ENCODE results near the gene ZNF892. TPM values are rescaled to one million over a fixed set of nuclear protein-coding genes. Genes with fewer than 3 reads are reported as not detected.
"Not testable (repeated sequence)": the region's sequence is repeated elsewhere in the genome, so short reads cannot be mapped to it uniquely, and the experiment has no call there.

ZNF892 gene
- total and polyA plus RNA-seq, 2 of the 4 experiments (the other 2 are of a cell fraction), result 0.46 to 2.7 TPM

DNA sequence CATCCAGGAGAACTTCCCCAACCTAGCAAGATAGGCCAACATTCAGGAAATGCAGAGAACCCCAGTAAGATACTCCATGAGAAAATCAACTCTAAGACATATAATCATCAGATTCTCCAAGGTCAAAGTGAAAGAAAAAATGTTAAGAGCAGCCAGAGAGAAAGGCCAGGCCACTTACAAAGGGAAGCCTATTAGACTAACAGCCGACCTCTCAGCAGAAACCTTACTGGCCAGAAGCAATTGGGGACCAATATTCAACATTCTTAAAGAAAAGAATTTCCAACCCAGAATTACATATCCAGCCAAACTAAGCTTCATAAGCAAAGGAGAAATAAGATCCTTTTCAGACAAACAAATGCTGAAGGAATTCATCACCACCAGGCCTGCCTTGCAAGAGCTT lies 34.8 kb downstream of the ZNF892 start:
- POLR2A ChIA-PET (ENCODE audit: unreplicated experiment); H3K18ac ChIP-seq (ENCODE audit: low read depth, low read length); BruUV-seq (replicated peaks); H4K5ac ChIP-seq (ENCODE audit: low read depth, low read length); H3K9ac ChIP-seq (ENCODE audit: low read depth, low read length); H2AK9ac ChIP-seq (replicated peaks; ENCODE audit: low read depth, low read length, poor library complexity); intact Hi-C loops (cut with micrococcal nuclease); H3K4ac ChIP-seq (ENCODE audit: low read depth, low read length); H3K23ac ChIP-seq (ENCODE audit: low read depth, low read length); H4K8ac ChIP-seq (ENCODE audit: low read depth in 2 of 2, low read length in 2 of 2); H3K4me3 ChIP-seq (ENCODE audit: insufficient read depth, low read depth, low read length); H3K56ac ChIP-seq (ENCODE audit: extremely low read depth, insufficient read depth, low read length); H3K79me1 ChIP-seq (ENCODE audit: low read depth in 1 of 2, low read length in 2 of 2); ATAC-seq (ENCODE audit: low read depth); H2AK5ac ChIP-seq (ENCODE audit: low read depth, low read length); H3K14ac ChIP-seq (replicated peaks; ENCODE audit: low read depth, low read length); H2BK15ac ChIP-seq (ENCODE audit: low read depth, low read length); H3K27me3 ChIP-seq (ENCODE audit: control insufficient read depth, insufficient read depth, low read length); H4K91ac ChIP-seq (ENCODE audit: insufficient read depth, low read depth, low read length); H3K36me3 ChIP-seq (ENCODE audit: control insufficient read depth, insufficient read depth, low read length); H3K4me1 ChIP-seq (ENCODE audit: control insufficient read depth, insufficient read depth, low read length); DNase-seq; dilution Hi-C loops (cut with HindIII; ENCODE audit: low sequenced_read_pairs, unreplicated experiment); H2BK120ac ChIP-seq (ENCODE audit: low read depth, low read length); in situ Hi-C loops (cut with MboI; ENCODE audit: low sequenced_read_pairs); H2BK20ac ChIP-seq (ENCODE audit: low read depth, low read length); H3K27ac ChIP-seq (ENCODE audit: insufficient read depth, low read length); H4K20me1 ChIP-seq (ENCODE audit: insufficient read depth, low read length); H2BK5ac ChIP-seq (ENCODE audit: low read depth, low read length, poor library complexity, severe bottlenecking); H2AFZ ChIP-seq (replicated peaks; ENCODE audit: low read length, poor library complexity); H3K4me2 ChIP-seq (ENCODE audit: low read depth, low read length); H3K9me1 ChIP-seq (ENCODE audit: insufficient read depth, low read length): not testable (repeated sequence)
- WGBS, 2 experiments (ENCODE audit: extremely low coverage in 2 of 2, insufficient read length in 1 of 2), result 17% methylated on average over 1 of the region's 1 CpG; no CpG with 5 or more reads in 1 of the 2 experiments
- CTCF ChIA-PET, result interaction anchor here (0.8 to 1.2 kb wide), 2 partner anchors 8 to 11 kb away, joined by 3 to 4 read pairs; no protein-coding TSS in a partner anchor
- H3K9me3 ChIP-seq (ENCODE audit: control insufficient read depth, insufficient read depth, low read length), result peaks cover 11% of the 10 kb centered on the region

Other genes starting within 250 kb of the ZNF892 start
- not detected in 2 replicates for gene MAL, start 181.8 kb upstream of the ZNF892 start, total RNA-seq (2012; rRNA removed)
- gene MAL, start 181.8 kb upstream of the ZNF892 start, polyA plus RNA-seq (2012; rRNA removed), result not detected in 2 replicates
- gene MRPS5, start 85.7 kb upstream of the ZNF892 start, total RNA-seq (2012; rRNA removed), result 27.6 and 35.8 TPM in 2 replicates
- 42.5 and 44.1 TPM in 2 replicates for gene MRPS5, start 85.7 kb upstream of the ZNF892 start, polyA plus RNA-seq (2012; rRNA removed)
- gene ZNF514, start 47.7 kb upstream of the ZNF892 start, total RNA-seq (2012; rRNA removed), result 6.5 and 7.2 TPM in 2 replicates
- 4.4 and 5.3 TPM in 2 replicates for gene ZNF514, start 47.7 kb upstream of the ZNF892 start, polyA plus RNA-seq (2012; rRNA removed)
- 7.3 and 7.8 TPM in 2 replicates for gene ZNF2, start 41.7 kb upstream of the ZNF892 start, total RNA-seq (2012; rRNA removed)
- gene ZNF2, start 41.7 kb upstream of the ZNF892 start, polyA plus RNA-seq (2012; rRNA removed), result 1.3 and 2.7 TPM in 2 replicates
- gene PROM2, start 66.9 kb downstream of the ZNF892 start, total RNA-seq (2012; rRNA removed), result not detected in 2 replicates
- gene PROM2, start 66.9 kb downstream of the ZNF892 start, polyA plus RNA-seq (2012; rRNA removed), result 0.26 and 0.65 TPM in 2 replicates
- gene KCNIP3, start 89.8 kb downstream of the ZNF892 start, total RNA-seq (2012; rRNA removed), result 0.72 and 0.83 TPM in 2 replicates
- gene KCNIP3, start 89.8 kb downstream of the ZNF892 start, polyA plus RNA-seq (2012; rRNA removed), result 1.4 TPM in 2 replicates
- gene FAHD2A, start 195.2 kb downstream of the ZNF892 start, total RNA-seq (2012; rRNA removed), result 35.0 and 36.2 TPM in 2 replicates
- gene FAHD2A, start 195.2 kb downstream of the ZNF892 start, polyA plus RNA-seq (2012; rRNA removed), result 34.0 and 35.1 TPM in 2 replicates